ENCODE results near the gene TRPM8. TPM values are rescaled to one million over a fixed set of nuclear protein-coding genes. Genes with fewer than 3 reads are reported as not detected.
"Not testable (repeated sequence)": the region's sequence is repeated elsewhere in the genome, so short reads cannot be mapped to it uniquely, and the experiment has no call there.

Gene TRPM8
- total RNA-seq, 1 donor from 2014 or later, result not detected

DNA sequence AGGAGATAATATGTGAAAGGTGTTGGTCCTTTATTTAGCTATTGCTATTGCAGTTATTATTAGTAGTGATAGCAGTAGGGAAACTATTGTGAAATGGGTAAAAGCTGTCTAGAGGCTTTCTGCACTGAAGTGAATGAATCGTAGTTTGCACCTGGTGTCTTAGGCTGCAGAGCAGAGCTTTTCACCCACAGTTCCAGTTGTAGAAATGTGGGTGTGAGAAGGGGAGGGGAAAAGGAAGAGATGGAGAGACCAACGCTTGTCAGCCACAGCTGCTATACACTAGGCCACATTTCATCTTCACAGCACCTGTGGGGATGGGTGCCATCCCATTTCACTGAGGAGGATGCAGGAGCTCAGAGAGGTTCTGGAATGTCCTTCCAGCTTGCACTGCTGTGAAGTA lies 50.0 kb downstream of the TRPM8 start:
- no peak for TF ChIP-seq CTCF (IDR thresholded peaks at IDR 0.05)
- ChIA-PET POLR2A (no interaction called here), CTCF (no interaction called here)
- H3K4me1 Mint-ChIP-seq, result no peaks in the 10 kb centered on the region
- no peak overlapping the region for H3K4me3 Mint-ChIP-seq
- ATAC-seq (ENCODE audit: low read depth) (no peak), DNase-seq (no peak)
- intact Hi-C loops (cut with micrococcal nuclease), result no loop called here
- no peaks in the 10 kb centered on the region for H3K9me3 Mint-ChIP-seq
- H3K27ac Mint-ChIP-seq, result no peak overlapping the region
- H3K36me3 Mint-ChIP-seq (ENCODE audit: low read depth), result no peaks in the 10 kb centered on the region
- peaks cover 13% of the 10 kb centered on the region for H3K27me3 Mint-ChIP-seq

DNA sequence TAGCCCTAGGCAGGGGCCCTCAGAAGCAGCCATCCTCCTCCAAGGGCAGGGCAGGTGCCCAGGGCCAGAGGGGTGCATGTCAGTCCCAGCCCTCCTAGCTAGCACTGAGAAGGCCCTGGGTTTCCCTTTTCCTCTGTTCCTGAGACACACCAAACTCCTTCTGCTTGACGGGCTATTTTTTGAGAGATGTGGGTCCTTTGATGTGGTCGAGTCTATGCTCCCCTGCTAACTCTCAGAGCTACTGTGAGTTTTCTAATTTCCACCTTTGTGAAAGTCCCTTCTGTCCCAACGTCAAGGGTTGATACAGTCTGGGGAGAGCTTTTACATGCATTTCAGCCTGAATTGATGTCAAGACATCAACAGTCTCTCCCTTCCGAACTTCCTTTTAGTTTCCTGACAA lies 51.4 kb downstream of the TRPM8 start:
- H3K36me3 Mint-ChIP-seq (ENCODE audit: low read depth), result no peaks in the 10 kb centered on the region
- no peaks in the 10 kb centered on the region for H3K9me3 Mint-ChIP-seq
- DNase-seq, result no peak
- intact Hi-C loops (cut with micrococcal nuclease), result no loop called here
- H3K27ac Mint-ChIP-seq, result no peak overlapping the region
- TF ChIP-seq CTCF (IDR thresholded peaks at IDR 0.05), result no peak
- H3K27me3 Mint-ChIP-seq, result peaks cover 12% of the 10 kb centered on the region
- ChIA-PET CTCF (no interaction called here), POLR2A (no interaction called here)
- no peak for ATAC-seq (ENCODE audit: low read depth)
- H3K4me1 Mint-ChIP-seq, result no peaks in the 10 kb centered on the region
- no peak overlapping the region for H3K4me3 Mint-ChIP-seq

DNA sequence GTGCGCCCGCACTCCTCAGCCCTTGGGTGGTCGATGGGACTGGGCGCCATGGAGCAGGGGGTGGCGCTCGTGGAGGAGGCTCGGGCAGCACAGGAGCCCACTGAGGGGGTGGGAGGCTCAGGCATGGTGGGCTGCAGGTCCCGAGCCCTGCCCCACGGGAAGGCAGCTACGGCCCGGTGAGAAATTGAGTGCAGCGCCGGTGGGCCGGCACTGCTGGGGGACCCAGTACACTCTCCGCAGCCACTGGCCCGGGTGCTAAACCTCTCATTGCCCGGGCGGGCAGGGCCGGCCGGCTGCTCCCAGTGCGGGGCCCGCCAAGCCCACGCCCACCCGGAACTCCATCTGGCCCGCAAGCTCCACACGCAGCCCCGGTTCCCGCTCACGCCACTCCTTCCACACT lies 55.3 kb downstream of the TRPM8 start:
- H3K4me1 Mint-ChIP-seq; H3K27ac Mint-ChIP-seq; H3K9me3 Mint-ChIP-seq; H3K36me3 Mint-ChIP-seq (ENCODE audit: low read depth); POLR2A ChIA-PET; intact Hi-C loops (cut with micrococcal nuclease); CTCF ChIA-PET; ATAC-seq (ENCODE audit: low read depth); H3K4me3 Mint-ChIP-seq; DNase-seq: not testable (repeated sequence)
- H3K27me3 Mint-ChIP-seq, result peaks cover 23% of the 10 kb centered on the region

GRCh38 chr2:233972941-233973575 lies 55.9 kb downstream of the TRPM8 start:
- Mint-ChIP-seq H3K9me3 (no peaks in the 10 kb centered on the region), H3K4me1 (no peaks in the 10 kb centered on the region), H3K27ac (no peak overlapping the region), H3K4me3 (no peak overlapping the region), H3K36me3 (ENCODE audit: low read depth) (no peaks in the 10 kb centered on the region), H3K27me3 (peaks cover 25% of the 10 kb centered on the region)
- ChIA-PET POLR2A (no interaction called here), CTCF (no interaction called here)
- no peak for ATAC-seq (ENCODE audit: low read depth)
- TF ChIP-seq CTCF (IDR thresholded peaks at IDR 0.05), result no peak
- intact Hi-C loops (cut with micrococcal nuclease), result no loop called here
- DNase-seq, result no peak

DNA sequence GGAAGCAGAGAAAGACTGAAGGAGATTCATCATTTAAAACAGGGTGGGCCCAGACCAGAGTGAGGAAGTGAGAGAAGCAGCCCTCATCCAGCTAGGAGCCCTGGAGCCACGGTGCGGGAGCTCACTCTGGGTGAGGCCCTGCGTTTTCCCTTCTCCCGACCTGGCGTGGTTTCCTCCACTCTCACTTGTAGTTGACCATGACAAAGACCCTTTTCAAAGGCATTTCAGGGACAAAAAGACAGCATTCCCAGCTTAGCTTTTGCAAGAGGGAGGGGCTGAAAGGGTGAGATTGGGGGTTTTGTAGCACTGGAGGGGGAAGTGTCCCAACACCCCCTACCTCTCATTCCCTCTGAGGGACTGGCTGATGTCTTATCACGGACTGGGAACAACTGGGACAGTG lies 56.6 kb downstream of the TRPM8 start:
- Mint-ChIP-seq H3K4me3 (no peak overlapping the region), H3K9me3 (no peaks in the 10 kb centered on the region)
- no peak for TF ChIP-seq CTCF (IDR thresholded peaks at IDR 0.05)

GRCh38 chr2:233974530-233975071 lies 57.4 kb downstream of the TRPM8 start:
- ATAC-seq (ENCODE audit: low read depth), result no peak
- Mint-ChIP-seq H3K27ac (no peak overlapping the region), H3K27me3 (peaks cover 28% of the 10 kb centered on the region), H3K4me1 (no peaks in the 10 kb centered on the region), H3K4me3 (no peak overlapping the region), H3K9me3 (no peaks in the 10 kb centered on the region), H3K36me3 (ENCODE audit: low read depth) (no peaks in the 10 kb centered on the region)
- POLR2A ChIA-PET, result no interaction called here
- intact Hi-C loops (cut with micrococcal nuclease), result no loop called here
- no peak for DNase-seq
- CTCF ChIA-PET, result interaction anchor here (1.8 kb wide), 1 partner anchor 526 kb away, joined by 5 read pairs; no protein-coding TSS in a partner anchor
- TF ChIP-seq CTCF (IDR thresholded peaks at IDR 0.05), result no peak

More for the DNA sequence above, 56.6 kb downstream of the TRPM8 start:
- CTCF ChIA-PET, result no interaction called here
- ATAC-seq (ENCODE audit: low read depth), result no peak
- Mint-ChIP-seq H3K4me1 (no peaks in the 10 kb centered on the region), H3K36me3 (ENCODE audit: low read depth) (no peaks in the 10 kb centered on the region), H3K27ac (no peak overlapping the region), H3K27me3 (peaks cover 30% of the 10 kb centered on the region)
- POLR2A ChIA-PET, result no interaction called here
- no peak for DNase-seq
- intact Hi-C loops (cut with micrococcal nuclease), result no loop called here
